WTC11 (cell line): Measurements from ENCODE around the gene CERT1. TPM values are rescaled to one million over a fixed set of nuclear protein-coding genes. Genes with fewer than 3 reads are reported as not detected.

Experiments used
- AFF4 ChIP-seq: sonication (generic); formaldehyde crosslinking; IDR thresholded peaks from 2 replicates; pipeline ENCODE4 v1.8.1; 2023; ENCODE audit warnings: mild to moderate bottlenecking, missing genetic modification reagents, borderline replicate concordance
- CBFB ChIP-seq: sonication (generic); formaldehyde crosslinking; IDR thresholded peaks from 2 replicates; pipeline ENCODE4 v1.8.1; 2022; ENCODE audit warnings: mild to moderate bottlenecking, low read depth, missing genetic modification reagents
- OVOL2 ChIP-seq: fragments of 250-450 bp; sonication (Bioruptor Pico); IDR thresholded peaks from 2 replicates; pipeline ENCODE4 v1.9.0; 2021; ENCODE audit warnings: mild to moderate bottlenecking, borderline replicate concordance
- PRDM15 ChIP-seq: sonication (generic); formaldehyde crosslinking; IDR thresholded peaks from 2 replicates; pipeline ENCODE4 v1.8.0; 2022; ENCODE audit warnings: missing genetic modification reagents
- RORB ChIP-seq: fragments of 250-450 bp; sonication (Bioruptor Pico); IDR thresholded peaks from 2 replicates; pipeline ENCODE4 v1.9.0; 2021; ENCODE audit warnings: mild to moderate bottlenecking
- STAT6 ChIP-seq: sonication (generic); formaldehyde crosslinking; conservative IDR thresholded peaks from 2 replicates; pipeline ENCODE4 v1.8.1; 2023; ENCODE audit warnings: mild to moderate bottlenecking, low read depth, missing genetic modification reagents, moderate library complexity
- TP53 ChIP-seq: sonication (generic); formaldehyde crosslinking; IDR thresholded peaks from 2 replicates; pipeline ENCODE4 v1.8.1; 2023; ENCODE audit warnings: mild to moderate bottlenecking, missing genetic modification reagents
- ZNF138 ChIP-seq: sonication (generic); formaldehyde crosslinking; conservative IDR thresholded peaks from 2 replicates; pipeline ENCODE4 v1.8.1; 2022; ENCODE audit warnings: mild to moderate bottlenecking, moderate library complexity, missing genetic modification reagents
- ZNF219 ChIP-seq: sonication (generic); formaldehyde crosslinking; IDR thresholded peaks from 2 replicates; pipeline ENCODE4 v1.8.0; 2023; ENCODE audit warnings: missing genetic modification reagents, mild to moderate bottlenecking, borderline replicate concordance
- ZNF232 ChIP-seq: sonication (generic); formaldehyde crosslinking; IDR thresholded peaks from 2 replicates; pipeline ENCODE4 v1.8.0; 2022; ENCODE audit warnings: mild to moderate bottlenecking, missing genetic modification reagents
- ZNF281 ChIP-seq: sonication (generic); formaldehyde crosslinking; IDR thresholded peaks from 2 replicates; pipeline ENCODE4 v1.8.0; 2023; ENCODE audit warnings: mild to moderate bottlenecking, missing genetic modification reagents
- ZNF396 ChIP-seq: fragments of 250-450 bp; sonication (Bioruptor Pico); IDR thresholded peaks from 2 replicates; pipeline ENCODE4 v1.8.0; 2021; ENCODE audit warnings: mild to moderate bottlenecking, moderate library complexity, borderline replicate concordance
- ZNF425 ChIP-seq: fragments of 250-450 bp; sonication (Bioruptor Pico); conservative IDR thresholded peaks from 2 replicates; pipeline ENCODE4 v1.9.0; 2021; ENCODE audit warnings: mild to moderate bottlenecking
- total RNA-seq: library from RNA; stranded (reverse); gene quantifications from 3 replicates; pipeline ENCODE4 v1.2.3, GENCODE V29; 2021

The CERT1 gene
- total RNA-seq, 1 experiment from 2014 or later = 50.8 TPM

GRCh38 chr5:75524071-75524470 lies 12.6 kb upstream of the CERT1 start (continued):
- TF ChIP-seq PRDM15 (CRISPR knock-in tag) = no peak
- no peak for TF ChIP-seq ZNF281 (CRISPR knock-in tag)
- no peak for TF ChIP-seq TP53 (CRISPR knock-in tag)
- no peak for TF ChIP-seq ZNF219
- TF ChIP-seq CBFB (CRISPR knock-in tag) = no peak
- no peak for TF ChIP-seq ZNF232 (CRISPR knock-in tag)
- TF ChIP-seq ZNF396 = no peak
- TF ChIP-seq ZNF425 (CRISPR knock-in tag) = no peak
- no peak for TF ChIP-seq ZNF138 (CRISPR knock-in tag)
- TF ChIP-seq STAT6 = no peak
- no peak for TF ChIP-seq RORB (CRISPR knock-in tag)
- TF ChIP-seq OVOL2 (CRISPR knock-in tag) = no peak
- no peak for TF ChIP-seq AFF4 (CRISPR knock-in tag)
